CD4-positive, alpha-beta T cell treated with Interleukin-4 for 1 hour (primary cell): Measurements from ENCODE around the gene URI1.
"Not testable (repeated sequence)": the region's sequence is repeated elsewhere in the genome, so short reads cannot be mapped to it uniquely, and the experiment has no call there.

ENCODE experiments used
- DNase-seq, 2 donors: peaks; one replicate each; pipeline ENCODE4 v3.0.0-alpha.2; 2020 to 2022

Gene URI1

DNA sequence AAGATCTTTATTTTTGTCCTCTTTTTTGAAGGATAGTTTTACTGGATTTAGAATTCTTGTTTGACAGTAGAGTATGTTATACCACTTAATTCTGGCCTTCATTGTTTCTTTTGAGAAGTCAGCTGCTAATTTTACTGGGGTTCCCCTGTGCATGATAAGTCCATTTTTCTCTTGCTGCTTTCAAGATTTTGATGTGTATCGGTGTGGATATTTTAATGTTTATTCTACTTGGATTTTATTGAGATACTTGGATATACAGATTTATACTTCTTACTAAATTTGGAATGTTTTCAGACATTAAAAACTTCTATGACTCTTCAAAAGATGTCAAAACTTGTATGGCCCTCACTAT lies 86.9 kb downstream of the URI1 start:
- DNase-seq = no peak

DNA sequence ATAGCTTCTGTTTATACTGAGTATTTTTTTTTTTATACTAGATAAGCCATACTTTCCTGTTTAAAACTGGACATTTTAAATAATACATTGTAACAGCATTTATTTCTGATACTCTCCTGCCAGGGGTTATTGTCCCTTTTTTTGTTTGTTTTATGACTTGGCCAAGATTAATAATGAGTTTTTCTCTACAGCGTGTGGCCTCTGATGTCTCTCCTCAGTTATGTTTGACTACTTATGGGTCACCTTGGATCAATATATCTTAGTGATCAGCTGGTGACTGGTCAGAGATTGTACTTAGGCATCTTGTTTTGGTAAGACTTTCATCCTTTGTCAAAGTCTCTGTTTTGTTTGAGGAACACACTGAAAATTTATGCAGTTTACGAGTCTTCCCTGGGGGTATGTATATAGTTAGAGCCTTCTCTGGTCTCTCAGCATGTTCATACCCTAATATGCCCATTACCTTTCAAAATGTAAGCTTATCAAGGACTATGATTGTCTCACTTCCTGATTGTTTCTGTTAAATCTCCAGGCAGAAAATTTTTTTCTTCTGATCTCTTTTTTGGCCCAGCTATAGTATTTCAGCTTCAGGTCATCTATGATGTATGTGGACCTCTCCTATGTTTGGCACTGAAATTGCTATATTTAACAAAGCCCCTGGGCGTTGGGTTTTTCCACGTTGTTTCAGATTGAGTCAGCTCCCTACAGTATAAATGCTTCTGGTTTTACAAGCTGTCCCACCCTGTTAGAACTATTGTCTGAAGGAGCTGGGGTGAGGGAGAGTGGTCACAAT lies 87.9 kb downstream of the URI1 start:
- no peak for DNase-seq

DNA sequence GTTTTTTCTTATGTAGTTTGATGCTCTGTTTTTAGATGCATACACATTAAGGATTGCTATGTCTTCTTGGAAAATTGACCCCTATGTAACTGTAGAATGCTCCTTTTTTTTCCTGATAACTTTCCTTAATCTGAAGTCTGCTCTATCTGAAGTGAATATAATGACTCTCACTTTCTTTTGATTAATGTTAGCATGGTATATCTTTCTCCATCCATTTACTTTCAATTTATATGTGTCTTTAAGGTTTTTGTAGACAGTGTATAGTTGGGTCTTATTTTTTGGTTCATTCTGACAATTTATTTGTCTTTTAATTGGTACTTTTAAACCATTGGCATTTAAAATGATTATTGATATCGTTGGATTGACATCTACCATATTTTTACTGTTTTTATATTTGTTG lies 92.3 kb downstream of the URI1 start:
- no peak for DNase-seq

DNA sequence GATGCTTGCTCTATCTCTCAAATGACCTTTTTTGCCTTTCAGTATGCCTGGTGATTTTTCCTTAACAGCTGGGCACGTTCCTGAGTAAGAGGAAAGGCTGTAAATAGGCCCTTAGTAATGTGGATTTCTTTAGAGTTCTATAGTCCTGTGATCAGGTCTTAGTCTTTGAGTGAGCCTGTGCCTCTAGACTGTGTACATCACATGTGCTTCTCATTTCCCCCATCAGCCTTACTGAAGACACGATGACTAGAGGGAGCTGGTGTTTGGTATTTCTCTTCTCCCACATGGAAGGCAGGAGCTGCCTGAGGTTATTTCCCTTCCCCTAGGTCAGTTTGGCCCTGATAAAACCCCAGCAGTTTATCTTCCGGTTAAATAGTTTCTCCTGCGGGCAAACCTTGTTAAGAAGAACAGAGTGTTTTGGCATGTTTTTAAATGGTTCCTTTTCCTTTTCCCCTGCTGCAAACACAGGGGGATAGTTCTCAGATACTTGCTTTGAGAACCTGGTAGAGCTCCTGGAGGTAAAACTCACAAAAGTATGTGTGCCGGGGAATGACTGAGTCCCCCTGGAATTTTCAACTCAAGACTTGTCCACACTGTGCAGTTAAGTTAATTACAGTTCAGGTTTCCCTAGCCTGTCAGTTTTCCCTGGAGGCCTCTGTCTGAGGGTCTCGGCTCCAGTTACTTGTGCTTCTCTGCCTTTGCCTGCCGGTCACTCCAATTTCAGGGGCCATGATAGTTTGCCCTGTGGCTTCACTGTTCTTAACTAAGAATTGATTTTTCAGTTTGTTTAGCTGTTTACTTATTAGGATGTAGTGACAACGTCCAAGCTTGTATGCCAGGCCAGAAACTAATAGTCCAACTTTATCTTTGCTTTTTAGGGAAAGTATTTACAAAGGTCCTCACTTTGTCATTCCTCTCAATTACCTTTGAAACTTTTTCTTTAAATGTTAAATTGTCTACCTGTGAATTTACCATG lies 94.4 kb downstream of the URI1 start:
- no peak for DNase-seq

DNA sequence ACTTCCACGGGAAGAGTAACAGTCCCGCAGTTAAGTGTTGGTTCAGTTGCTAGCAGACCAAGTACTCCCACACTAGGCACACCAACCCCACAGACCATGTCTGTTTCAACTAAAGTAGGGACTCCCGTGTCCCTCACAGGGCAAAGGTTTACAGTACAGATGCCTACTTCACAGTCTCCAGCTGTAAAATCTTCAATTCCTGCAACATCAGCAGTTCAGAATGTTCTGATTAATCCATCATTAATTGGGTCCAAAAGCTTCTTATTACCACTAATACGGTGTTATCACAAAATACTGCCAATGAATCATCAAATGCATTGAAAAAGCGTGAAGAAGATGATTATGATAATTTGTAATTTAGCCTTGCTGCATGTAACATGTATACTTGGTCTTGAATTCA lies 95.8 kb downstream of the URI1 start:
- DNase-seq = no peak

DNA sequence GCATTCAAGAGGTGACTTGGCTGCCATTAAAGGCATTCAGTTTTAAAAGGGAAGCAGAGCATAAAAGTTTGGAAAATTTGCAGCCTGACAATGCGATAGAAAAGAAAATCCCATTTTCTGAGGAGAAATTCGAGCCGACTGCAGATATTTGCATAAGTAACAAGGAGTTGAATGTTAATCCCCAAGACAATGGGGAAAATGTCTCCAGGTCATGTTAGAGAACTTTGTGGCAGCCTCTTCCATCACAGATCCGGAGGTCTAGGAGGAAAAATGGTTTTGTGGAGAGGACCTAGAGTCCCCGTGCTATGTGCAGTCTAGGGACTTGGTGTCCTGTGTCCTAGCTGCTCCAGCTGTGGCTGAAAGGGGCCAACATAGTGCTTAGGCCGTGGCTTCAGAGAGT lies 99.9 kb downstream of the URI1 start:
- DNase-seq = not testable (repeated sequence)

DNA sequence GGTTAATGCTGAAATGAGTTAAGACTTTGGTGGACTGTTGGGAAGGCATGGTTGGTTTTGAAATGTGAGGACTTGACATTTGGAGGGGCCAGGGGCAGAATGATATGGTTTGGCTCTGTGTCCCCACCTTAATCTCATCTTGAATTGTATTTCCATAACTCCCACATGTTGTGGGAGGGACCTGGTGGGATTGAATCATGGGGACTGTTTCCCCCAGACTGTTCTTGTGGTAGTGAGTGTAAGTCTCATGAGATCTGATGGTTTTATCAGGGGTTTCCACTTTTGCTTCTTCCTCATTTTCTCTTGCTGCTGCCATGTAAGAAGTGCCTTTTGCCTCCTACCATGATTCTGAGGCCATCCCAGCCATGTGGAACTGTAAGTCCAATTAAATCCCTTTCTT lies 101.0 kb downstream of the URI1 start:
- not testable (repeated sequence) for DNase-seq

DNA sequence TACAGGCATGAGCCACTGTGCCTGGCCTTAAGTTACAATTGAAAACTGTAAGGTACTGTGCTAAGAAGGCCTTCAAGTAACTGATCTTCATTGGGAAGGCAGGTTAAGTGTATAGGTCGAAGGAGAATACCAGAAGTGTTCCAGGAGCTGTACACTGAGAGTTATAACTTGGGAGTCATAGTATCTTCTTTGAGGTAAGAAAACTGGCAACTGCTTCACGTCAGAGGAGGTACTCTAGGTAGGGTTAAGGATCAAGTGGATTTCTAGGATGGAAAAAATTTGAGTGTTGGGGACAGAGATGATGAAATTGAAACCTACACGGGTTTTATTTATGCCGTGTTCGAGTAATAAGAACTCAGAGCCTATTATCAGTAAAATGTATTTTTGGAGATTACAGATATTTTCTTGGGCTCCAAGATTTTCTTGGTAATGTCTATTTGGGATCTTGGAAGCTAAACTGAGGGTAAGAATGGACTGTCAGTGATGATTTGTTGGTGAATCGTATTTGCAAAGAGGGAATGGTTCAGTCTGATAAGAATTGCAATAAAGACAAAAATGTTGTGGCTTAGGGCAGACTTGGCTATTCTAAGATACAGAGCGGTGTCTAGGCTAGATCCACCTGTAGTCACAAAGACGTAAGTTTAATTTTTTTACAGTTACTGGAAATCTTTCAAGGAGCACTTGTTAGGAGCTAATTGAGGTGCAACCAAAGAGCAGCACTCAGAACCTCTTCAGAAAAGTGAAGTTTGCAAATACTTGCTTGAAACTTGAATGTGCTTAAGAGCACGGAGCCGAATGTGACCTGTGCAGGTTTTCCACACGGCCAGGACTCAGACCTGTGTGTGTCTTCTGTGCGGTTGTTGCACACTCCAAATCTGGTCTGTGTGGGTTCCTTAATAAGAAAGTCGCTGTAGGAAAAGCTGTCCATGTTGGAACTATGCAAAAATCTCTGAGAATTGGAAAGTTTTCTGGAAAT lies 102.5 kb downstream of the URI1 start:
- DNase-seq = no peak

DNA sequence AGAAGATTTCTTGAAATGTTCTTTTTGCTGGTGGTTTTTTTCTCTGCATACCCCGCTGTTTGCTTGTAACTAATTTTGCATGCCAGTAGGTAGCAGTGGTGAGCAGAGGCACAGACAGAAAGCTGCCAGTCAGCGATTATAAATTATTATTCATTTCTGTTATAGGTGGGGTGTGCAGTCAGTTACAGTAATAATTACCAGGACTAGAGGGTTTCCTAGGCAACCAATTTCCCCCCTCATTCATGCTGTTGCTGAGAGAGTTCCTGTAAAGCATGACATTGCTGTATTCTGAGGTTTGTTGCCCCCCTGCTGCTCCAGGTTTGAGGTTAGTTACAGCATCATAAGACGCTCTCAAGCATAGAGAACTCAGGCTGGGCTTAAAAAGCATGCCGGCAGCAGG lies 104.5 kb downstream of the URI1 start:
- no peak for DNase-seq

DNA sequence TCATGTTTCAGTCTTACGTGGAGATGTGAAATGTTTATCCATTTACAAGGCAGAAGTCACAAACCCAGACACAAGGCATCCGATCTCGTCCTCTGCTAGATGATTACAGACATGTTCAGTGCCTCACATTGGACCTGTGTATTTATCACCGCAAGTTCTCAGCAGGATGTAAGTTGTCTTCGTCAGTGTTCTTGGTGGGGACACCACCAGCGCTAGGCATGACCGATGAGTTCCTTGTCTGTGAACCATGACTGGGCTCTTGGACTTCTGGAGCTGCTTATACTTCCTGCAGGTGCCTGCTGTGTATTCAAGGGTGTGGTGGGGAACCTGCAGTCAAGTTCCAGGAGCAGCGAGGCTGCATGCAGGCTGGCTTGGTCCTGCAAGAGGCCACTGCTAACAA lies 105.4 kb downstream of the URI1 start:
- DNase-seq = no peak

DNA sequence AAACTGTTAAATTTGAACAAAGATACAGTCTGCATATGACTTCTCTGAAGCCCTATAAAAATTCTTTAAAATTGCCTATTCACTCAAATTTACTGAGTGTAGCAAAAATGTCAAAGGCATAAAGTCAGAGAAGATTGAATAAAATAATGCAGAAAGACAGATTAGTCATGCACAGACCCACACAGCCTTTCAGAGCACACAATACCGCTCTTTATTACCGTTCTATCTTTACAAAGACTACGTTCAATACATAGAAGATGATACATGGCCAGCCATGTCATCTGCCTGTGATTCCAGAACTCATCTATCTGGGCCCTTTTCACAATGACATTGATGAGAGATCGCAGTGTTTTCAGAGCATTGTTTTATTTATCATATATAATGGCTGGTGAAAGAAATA lies 107.2 kb downstream of the URI1 start:
- DNase-seq = no peak

DNA sequence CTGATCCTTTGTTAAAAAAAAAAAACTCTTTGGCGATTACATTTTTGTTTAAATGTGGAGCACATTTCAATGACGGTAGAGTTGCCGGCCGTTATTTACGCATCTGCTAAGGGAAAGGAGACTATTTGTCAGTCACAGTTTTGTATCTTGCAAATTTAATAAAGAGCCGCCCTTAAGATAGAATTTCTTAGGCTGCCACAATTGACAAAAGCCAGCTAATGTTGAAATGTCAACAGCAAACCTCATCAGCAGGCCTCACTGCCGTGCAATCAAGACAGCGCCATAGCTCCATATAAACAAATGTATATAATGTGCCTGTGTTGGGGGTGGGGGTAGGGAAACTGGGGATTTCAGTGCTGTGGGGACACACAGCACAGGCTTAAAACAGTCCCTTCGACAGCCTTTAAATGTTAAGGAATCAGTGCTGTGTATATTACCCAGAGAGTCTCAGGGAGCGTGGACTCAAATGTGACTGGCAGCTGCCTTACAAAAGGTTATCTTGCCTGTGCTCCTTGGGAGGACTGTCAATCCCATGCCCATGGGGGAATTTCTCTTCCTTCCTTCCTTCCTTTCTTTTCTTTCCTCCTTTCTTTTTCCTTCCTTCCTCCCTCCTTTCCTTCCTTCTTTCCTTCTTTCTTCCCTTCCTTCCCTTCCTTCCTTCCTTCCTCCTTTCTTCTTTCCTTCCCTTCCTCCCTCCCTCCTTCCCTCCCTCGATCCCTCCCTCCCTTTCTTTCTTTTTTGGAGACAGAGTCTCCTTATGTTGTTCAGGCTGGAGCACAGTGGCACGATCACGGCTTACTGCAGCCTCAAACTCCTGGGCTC lies 108.0 kb downstream of the URI1 start:
- no peak for DNase-seq

DNA sequence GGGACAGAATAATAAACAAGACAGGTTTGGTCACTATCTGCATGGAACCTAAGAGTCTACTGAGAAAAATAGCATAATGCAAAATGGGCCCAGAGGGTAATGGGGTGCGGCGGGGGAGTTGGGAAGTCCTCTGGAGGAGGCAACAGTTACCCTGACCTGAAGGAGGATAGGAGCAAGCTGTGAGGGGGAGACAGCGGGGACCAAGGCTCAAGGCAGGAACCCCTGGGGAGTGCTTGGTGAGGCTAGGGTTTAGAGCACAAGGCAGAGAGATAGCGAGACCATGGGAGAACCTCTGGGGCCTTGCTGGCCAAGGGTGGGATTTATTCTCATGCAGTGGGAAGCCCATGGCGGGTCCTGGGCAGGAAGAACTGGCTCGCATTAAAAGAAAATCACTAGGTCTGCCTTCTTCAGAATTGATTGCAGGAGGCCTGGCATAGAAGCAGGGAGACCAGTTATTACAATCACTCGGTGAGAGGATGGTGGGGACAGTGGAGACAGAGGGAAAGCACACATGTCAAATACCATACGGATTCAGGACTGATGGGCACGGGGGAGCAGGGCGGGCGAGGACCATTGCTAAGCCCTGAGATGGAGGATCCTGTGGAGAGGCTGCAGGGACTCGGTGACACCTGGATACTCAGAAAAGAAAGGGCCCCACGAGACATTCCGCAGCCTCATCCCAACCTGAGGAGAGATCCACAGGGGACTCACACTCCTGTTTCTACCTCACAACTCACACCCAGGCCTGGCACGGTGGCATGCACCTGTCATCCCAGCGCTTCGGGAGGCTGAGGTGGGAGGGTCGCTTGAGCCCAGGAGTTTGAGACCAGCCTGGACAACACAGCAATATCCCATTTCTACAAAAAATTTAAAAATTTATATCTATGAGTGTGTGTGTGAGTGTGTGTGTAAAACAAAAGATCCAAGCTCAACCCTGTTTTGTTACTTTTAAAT lies 110.4 kb downstream of the URI1 start:
- no peak for DNase-seq

DNA sequence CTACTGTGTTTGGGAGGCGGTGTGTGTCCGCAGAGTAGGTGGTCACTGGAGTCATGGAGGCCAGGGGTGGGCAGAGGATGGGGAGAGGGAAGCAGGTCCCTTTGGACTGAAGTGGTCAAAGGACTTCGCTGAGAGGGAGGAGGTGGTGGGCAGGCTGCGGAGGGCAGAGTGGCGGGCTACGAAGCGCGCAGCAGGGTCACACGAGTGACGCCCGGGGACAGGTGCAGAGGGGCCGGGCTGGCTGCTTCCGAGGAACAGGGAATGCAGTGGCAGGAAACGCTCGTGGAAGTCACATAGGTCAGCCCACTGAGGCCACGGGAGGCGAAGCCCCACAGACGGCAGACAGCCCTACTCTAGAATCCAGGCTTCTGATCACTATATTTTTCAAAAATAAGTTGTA lies 111.5 kb downstream of the URI1 start:
- no peak for DNase-seq

DNA sequence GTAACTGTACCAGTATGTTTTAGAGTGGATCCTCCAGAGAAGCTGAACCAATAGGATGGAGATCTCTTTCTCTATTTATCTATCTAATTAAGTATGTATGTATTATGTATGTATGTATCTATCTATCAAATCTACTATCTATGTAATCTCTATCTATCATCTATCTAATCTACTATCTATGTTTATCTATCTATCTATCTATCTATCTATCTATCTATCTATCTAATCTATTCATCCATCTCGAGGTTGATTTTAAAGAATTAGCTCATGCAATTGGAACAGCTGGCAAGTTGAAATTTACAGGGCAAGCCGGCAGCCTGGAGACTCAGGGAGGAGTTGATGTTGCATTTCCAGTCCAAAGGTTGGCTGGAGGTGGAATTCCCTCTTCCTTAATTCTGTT lies 112.2 kb downstream of the URI1 start:
- DNase-seq = no peak

DNA sequence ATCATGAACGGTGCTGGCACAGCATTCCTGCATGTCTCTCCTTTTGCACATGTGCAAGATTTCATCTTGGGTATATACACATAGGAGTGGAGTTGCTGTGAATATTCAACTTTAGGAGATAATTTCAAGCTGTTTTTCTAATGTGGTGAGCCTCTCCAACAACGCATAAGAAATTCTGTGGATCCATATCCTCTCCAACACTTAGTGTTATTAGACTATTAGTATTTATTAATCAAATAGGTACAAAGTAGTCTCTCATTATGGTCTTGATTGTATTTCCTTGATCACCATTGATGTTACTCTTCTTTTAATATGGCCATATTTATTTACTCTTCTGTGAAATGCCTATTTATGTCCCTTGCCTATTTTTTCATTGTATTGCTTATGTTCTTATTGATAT lies 114.5 kb downstream of the URI1 start:
- DNase-seq = no peak

DNA sequence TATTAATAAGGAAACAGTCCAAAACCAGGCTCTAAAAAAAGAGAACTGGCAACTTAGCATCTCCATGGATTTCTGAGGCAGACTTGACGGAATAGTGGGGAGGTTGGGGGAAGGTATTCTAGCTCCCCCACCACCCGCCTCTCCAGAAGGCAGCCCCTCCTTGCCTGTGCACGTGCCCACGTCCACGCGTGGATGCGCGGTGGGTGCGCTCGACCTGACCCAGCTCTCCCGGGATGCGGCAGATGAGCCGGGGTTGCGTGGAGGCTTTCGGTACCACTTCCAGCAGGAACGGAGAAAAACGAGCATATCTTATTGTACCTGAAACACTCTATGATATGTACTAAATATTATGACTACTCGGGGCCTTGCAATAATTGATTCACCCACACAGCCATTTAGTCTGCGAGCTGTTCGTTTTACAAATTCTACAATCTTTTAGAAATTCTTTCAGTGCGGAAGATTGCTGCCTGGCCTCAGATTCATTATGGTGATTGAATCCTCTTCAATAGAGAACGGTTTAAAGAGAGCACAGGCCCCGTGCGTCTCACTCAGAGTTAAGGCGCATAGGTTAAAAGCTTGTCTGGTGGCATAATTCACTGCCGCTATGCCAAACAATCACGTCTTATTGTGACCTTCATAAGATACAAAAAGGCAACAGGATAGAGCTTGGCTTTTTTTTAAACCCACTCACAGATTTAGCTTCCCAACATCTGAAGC lies 117.9 kb downstream of the URI1 start:
- no peak for DNase-seq

DNA sequence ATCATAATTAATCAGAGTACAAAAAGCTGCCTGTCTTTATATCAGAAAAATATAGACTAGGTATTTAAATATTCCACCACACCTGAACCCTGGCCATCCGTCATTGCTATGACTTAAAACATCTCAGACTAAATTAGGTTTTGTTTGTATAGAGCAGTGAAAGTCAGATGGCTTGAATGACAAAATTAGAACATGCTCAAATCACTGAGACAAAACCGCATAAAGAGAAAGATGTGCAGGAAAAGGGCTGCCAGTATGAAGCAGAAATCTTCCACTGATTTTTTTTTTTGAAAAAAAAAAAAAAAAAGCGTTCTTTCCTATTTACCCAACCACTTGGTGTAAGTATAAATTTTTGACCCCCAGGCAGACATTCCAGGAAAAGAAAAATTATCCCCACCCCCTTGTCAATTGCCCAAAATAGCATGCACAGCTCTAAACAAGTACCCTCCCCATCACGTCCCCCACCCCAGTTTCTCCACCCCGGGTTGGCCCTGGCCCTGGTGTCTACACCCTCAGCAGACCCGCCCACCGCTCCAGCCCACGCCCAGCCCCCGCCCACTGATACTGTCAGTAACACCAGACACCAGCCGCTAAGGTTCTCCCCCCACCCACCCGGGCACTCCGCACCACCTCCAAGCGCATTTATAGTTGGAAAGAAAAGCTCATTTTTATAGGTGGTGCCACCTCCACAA lies 118.6 kb downstream of the URI1 start:
- no peak for DNase-seq
